ENCODE measurements around the gene HFM1.
"Not testable (repeated sequence)": the region's sequence is repeated elsewhere in the genome, so short reads cannot be mapped to it uniquely, and the experiment has no call there.

The HFM1 gene

GRCh38 chr1:91349524-91349923 is 55.1 kb downstream of the HFM1 start:
- DNase-seq (ENCODE audit: low read depth in 2 of 2), result no peak

- no peak for DNase-seq (ENCODE audit: low read depth in 2 of 2)
These were observed 57.8 kb downstream of the HFM1 start for GRCh38 chr1:91346824-91347223.

- DNase-seq (ENCODE audit: low read depth in 2 of 2), result no peak
These were observed 59.1 kb downstream of the HFM1 start for GRCh38 chr1:91345395-91346005.

GRCh38 chr1:91338501-91338900 is 66.1 kb downstream of the HFM1 start:
- DNase-seq (ENCODE audit: low read depth in 2 of 2), result no peak

- no peak for DNase-seq (ENCODE audit: low read depth in 2 of 2)
These were observed 69.0 kb downstream of the HFM1 start for GRCh38 chr1:91335603-91336002.

- DNase-seq (ENCODE audit: low read depth in 2 of 2), result no peak
These were observed 69.8 kb downstream of the HFM1 start for GRCh38 chr1:91334856-91335255.

GRCh38 chr1:91325456-91325855 is 79.2 kb downstream of the HFM1 start:
- no peak for DNase-seq (ENCODE audit: low read depth in 2 of 2)

- no peak for DNase-seq (ENCODE audit: low read depth in 2 of 2)
These were observed 90.0 kb downstream of the HFM1 start for GRCh38 chr1:91314643-91315042.

GRCh38 chr1:91311672-91312071 is 93.0 kb downstream of the HFM1 start:
- no peak for DNase-seq (ENCODE audit: low read depth in 2 of 2)

- DNase-seq (ENCODE audit: low read depth in 2 of 2), result no peak
These were observed 96.1 kb downstream of the HFM1 start for GRCh38 chr1:91308544-91308943.

GRCh38 chr1:91307784-91308409 is 96.7 kb downstream of the HFM1 start:
- no peak for DNase-seq (ENCODE audit: low read depth in 2 of 2)

GRCh38 chr1:91303165-91303564 is 101.5 kb downstream of the HFM1 start:
- DNase-seq (ENCODE audit: low read depth in 2 of 2), result no peak

GRCh38 chr1:91288843-91289553 is 115.6 kb downstream of the HFM1 start:
- not testable (repeated sequence) for DNase-seq (ENCODE audit: low read depth in 2 of 2)

GRCh38 chr1:91286962-91287317 is 117.7 kb downstream of the HFM1 start:
- DNase-seq (ENCODE audit: low read depth in 2 of 2), result not testable (repeated sequence)

- DNase-seq (ENCODE audit: low read depth in 2 of 2), result not testable (repeated sequence)
These were observed 118.2 kb downstream of the HFM1 start for GRCh38 chr1:91286259-91286961.

GRCh38 chr1:91283421-91283726 is 121.3 kb downstream of the HFM1 start:
- no peak for DNase-seq (ENCODE audit: low read depth in 2 of 2)

GRCh38 chr1:91282695-91283420 is 121.8 kb downstream of the HFM1 start:
- DNase-seq (ENCODE audit: low read depth in 2 of 2), result peak; percentile 3 to 18

- no peak for DNase-seq (ENCODE audit: low read depth in 2 of 2)
These were observed 122.9 kb downstream of the HFM1 start for GRCh38 chr1:91281782-91282181.

- DNase-seq (ENCODE audit: low read depth in 2 of 2), result no peak
These were observed 125.9 kb downstream of the HFM1 start for GRCh38 chr1:91278754-91279153.

GRCh38 chr1:91273875-91274274 is 130.8 kb downstream of the HFM1 start:
- no peak for DNase-seq (ENCODE audit: low read depth in 2 of 2)

GRCh38 chr1:91261655-91262054 is 143.0 kb downstream of the HFM1 start:
- DNase-seq (ENCODE audit: low read depth in 2 of 2), result no peak

GRCh38 chr1:91245435-91245834 is 159.2 kb downstream of the HFM1 start:
- no peak for DNase-seq (ENCODE audit: low read depth in 2 of 2)

Data from stimulated activated CD4-positive, alpha-beta T cell treated with anti-CD3 and anti-CD28 coated beads, Interleukin-1b, Interleukin-23, amount 100 ng/mL, for 1 hour (primary cell).